Measurements from ENCODE around the gene ATRX.

GRCh38 chrX:77768787-77769186 is 17.2 kb downstream of the ATRX start:
- no peak for TF ChIP-seq GATA2 (IDR thresholded peaks at IDR 0.05; ENCODE audit: low read depth, low read length)
- TF ChIP-seq GATA3 (IDR thresholded peaks at IDR 0.05; ENCODE audit: low read depth, low read length) = no peak
